EH (cell line): ENCODE data around the gene URGCP.
A peak's percentile ranks its signal among the peaks of the same experiment; 100 is the strongest.

Experiments used
- DNase-seq: peaks from one replicate; pipeline ENCODE4 v3.0.0-alpha.2; 2015; ENCODE audit warnings: low read depth

The URGCP gene, protein sequence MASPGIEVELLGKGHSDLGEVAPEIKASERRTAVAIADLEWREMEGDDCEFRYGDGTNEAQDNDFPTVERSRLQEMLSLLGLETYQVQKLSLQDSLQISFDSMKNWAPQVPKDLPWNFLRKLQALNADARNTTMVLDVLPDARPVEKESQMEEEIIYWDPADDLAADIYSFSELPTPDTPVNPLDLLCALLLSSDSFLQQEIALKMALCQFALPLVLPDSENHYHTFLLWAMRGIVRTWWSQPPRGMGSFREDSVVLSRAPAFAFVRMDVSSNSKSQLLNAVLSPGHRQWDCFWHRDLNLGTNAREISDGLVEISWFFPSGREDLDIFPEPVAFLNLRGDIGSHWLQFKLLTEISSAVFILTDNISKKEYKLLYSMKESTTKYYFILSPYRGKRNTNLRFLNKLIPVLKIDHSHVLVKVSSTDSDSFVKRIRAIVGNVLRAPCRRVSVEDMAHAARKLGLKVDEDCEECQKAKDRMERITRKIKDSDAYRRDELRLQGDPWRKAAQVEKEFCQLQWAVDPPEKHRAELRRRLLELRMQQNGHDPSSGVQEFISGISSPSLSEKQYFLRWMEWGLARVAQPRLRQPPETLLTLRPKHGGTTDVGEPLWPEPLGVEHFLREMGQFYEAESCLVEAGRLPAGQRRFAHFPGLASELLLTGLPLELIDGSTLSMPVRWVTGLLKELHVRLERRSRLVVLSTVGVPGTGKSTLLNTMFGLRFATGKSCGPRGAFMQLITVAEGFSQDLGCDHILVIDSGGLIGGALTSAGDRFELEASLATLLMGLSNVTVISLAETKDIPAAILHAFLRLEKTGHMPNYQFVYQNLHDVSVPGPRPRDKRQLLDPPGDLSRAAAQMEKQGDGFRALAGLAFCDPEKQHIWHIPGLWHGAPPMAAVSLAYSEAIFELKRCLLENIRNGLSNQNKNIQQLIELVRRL

DNA sequence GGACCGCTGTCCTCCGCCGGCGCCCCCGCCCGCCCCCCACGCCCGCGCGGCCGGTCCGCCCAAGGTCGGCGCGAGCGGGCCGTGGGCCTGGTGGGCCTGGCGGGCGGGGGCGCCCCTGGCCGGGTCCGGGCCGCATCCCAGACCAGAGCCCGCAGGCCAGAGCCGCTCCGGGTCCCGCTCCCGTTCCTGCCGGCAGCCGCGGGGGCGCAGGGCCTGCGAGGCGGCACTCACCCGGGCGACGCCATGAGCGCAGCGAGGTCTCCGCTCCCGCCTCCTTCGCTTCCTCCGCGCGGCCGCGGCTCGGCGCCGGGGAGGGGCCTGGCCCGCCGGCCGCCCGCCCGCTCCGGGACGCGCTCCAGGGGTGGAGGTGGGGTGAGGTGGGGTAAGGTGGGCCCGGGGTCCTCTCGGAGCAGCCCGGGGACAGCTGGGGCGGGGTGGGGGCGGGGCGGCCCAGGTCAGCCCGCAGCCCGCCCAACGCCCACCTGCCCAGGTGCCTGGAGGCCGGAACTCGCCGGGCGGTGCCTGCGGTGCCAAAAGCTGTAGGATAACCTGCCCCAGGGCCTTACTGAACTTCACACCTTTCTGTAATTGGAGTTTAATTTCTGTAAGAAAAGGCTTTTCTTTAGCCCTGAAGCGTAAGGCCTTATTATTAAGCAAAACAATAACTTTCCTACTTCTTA, at the start of gene URGCP:
TSS of gene URGCP (minus strand) at position 266 of the 680 bp plus-strand sequence. CDS start at position 245, 21 bp downstream.
- peak; percentile 53 for DNase-seq

DNA sequence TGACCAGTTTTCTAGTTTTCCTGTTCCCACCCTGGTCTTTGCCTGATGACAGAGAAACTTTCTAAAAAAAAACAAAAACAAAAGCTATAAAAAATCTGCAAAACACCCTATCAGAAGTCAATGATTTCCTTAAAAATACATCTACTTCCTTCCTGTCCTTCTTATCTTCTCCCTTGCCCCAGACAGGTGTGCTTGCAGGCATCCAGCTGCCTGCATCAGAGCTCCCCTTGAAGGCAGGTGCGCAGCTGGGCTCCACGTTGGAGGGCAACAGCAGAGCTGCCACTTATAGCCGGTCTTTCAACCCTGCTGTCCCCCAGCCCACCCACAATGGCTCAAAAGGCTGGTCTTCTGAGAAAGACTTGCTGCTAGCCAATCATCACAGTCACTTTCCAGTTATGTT, 49.6 kb upstream of the URGCP start:
- DNase-seq = no peak

DNA sequence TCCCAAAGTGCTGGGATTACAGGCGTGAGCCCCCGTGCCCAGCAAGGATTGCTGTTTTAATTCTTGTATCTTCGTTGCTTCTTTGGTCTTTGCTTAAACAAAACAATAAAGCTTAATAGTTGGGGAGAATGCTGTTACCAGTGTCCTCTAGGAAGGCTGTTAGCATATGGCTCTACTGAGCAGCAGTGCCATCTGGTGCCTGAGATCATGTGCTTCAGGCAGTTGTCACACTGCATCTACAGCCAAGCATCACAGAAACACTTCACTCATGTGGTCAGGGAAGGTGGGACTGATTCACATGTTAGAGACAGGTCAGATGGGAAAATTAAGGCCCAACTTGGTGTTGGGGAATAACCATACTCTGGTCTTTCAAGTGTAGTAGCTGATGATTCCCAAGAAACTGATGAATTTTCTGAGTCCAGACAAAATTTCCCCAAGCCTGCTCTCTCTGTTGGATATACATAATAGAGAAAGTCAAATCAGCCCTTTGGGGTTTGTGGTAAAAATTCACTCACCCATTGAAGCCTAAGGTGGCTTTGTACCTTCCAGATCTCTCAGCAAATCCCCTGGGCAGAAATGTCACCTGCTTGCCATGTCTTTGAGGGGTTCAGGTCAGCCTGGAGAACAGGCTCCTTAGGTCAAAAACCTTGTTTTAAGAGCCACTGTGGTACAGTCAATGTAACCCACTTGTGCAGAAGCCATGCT, 48.3 kb upstream of the URGCP start:
- peak; percentile 76 for DNase-seq

DNA sequence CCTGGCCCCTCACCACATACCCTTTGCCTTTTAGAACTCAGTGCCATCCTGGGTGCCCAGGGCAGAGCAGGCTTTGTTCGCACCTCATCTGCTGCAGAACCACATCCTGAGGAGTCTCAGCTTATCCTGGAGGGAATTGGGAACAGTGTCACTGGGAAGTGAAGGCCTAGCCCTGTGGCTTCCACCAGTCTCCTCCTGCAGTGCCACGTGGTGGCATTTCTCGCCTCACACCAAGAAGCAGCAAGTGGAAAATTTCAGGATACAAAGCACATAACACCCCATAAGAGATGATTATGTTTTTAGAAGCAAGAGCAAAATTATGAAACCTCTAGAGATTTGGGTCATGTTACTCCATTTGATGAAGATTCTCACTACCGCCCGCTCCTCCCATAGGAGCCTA, 46.7 kb upstream of the URGCP start:
- DNase-seq = no peak

DNA sequence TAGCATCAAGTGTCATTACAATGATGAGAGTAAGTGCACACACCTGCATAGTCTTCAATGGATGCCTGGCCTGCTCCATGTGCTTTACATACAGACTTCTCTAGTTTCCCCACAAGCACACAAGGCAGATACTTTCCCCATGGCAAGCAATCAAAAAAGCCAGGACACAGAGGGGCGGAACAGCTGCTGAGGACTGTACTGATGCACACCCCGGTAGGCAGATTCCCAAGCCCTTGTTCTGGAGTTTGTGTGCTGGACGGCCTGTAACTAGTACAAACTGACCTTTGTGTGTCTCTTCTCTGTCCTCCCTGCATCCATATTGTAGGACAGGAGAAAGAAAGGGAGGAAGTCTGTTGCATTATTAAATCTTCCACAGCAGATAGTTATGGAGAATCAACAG, 45.6 kb upstream of the URGCP start:
- DNase-seq = no peak

DNA sequence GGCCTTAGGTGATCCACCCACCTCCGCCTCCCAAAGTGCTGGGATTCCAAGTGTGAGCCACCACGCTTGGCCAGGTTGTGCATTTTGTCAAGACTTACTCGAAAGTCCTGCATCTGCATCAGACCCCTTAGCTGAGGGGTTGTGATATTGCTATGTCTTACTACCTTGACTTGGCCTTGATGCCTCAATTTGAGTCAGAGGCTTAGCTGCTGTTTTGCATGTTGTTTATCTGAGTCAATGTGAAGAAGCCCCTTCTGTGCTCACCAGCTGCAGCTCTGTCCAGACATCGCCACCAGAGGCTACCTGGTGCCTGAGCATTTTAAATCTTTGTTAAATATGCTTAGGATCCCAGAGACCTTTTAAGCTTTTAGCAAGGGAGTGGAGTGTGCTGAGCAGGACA, 37.9 kb upstream of the URGCP start:
- DNase-seq = no peak

DNA sequence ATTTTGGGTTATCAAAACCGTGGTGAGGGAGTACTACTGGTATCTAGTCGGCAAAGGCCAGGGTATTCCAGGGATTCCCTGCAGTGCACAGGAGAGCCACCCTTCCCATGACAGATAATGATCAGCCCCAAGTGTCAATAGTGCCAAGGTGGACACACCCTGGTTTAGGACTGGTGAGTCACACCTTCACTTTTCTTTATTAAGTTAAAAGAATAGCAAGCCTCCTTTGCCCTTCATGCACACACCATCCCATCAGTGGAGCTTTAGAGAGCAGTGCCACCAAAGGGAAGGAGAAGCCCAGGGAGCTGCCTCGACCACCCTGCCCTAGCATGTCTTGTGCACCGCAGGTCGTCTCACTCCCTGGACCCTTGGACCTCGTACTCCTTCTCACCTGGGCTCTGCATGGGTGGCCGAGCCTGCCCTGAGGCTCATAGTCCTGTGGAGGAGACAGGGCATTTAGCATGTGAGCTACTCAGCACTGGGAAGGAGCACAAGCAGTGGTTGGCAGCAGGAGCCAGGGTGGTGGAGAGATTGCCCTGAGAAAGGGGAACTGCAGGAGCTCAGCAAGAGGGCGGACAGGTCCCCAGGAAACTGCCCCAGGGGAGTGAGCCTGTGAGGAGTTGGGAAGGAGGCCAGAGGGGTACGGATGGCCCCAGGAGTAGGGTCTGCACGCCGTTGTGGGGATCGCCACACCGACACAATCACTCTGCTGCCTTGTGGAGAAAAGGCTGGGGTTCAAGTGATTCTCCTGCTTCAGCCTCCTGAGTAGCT, 37.2 kb upstream of the URGCP start:
- no peak for DNase-seq

DNA sequence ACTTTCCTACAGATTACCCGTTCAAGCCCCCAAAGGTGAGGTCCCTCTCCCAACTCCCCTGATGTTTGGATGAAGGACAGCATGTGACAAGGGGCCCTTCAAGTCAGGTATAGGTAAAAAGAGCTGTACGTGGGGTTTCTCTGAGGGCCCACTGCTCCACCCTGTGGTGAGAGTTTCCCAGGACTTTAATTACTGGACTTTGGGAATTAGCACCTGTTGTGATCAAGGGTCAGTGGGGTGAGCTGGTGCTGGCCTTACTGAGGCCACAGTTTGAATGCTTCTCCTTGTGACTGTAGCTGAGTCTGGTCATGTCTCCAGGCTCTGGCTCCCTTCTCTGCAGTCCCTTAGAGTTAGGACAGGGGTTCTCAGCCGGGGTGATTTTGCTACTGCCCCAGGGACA, 36.6 kb upstream of the URGCP start:
- no peak for DNase-seq

DNA sequence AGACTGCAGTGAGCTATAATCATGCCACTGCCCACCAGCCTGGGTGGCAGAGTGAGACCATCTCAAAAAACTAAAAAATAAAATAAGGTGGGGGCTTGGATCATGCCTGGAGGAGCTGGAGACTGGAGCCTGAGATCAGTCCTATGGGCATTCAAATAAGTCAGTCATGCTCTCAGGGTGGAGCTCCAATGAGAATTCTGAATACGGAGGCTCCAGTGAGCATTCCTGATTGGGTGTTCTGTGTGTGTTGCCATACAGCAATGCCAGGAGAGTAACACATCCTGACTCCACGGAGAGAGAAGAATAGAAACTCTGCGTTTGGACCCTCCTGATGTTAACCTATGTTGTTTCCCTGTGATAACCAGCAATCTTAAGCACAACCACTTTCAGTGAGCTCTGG, 35.9 kb upstream of the URGCP start:
- no peak for DNase-seq

DNA sequence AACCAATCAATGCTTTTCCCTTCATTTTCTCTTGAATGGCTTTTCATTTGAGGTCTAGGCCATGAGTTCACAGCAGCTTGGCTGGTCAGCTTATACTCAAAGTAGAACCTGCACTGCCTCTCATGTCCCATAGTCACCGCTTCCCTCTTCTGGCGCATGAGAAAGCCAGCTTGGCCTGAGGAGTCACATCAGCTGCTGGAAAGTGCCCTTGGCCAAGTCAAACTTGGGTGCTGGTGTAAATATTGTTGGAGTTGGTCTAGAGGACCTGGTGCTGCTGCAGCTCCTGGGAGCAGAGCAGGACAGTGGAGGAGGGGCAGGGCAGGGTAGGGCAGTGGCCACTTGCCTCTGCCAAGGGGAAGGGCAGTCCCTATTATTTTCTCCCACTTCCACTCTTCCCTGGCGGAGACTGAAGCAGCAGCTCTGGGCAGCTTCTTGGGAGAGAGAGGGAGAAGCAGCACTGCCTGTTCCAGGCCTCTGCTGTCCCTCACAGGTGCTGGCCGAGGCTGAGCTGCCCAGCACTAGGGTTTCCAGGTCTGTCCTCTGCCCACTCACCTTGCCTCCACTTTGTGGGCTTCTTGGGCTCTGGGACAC, 32.6 kb upstream of the URGCP start:
- no peak for DNase-seq

DNA sequence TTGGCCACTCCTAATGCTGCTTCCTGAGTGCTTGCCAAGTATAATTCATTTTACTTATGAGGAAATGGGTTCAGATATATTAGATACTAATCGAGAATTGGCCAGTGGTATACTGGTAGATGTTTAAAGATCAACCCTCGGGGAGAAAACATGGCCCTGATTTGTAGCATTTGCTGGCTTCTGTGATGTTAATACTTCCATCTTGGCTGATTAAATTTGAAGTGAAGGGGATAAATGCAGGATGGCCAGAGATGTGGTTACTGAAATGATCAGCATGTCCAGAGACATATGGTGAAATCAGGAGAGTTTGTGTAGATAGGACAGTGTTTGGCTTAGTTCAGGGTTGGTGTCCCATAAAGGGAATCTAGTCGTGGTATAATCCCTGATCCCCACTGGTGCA, 31.0 kb upstream of the URGCP start:
- DNase-seq = no peak

DNA sequence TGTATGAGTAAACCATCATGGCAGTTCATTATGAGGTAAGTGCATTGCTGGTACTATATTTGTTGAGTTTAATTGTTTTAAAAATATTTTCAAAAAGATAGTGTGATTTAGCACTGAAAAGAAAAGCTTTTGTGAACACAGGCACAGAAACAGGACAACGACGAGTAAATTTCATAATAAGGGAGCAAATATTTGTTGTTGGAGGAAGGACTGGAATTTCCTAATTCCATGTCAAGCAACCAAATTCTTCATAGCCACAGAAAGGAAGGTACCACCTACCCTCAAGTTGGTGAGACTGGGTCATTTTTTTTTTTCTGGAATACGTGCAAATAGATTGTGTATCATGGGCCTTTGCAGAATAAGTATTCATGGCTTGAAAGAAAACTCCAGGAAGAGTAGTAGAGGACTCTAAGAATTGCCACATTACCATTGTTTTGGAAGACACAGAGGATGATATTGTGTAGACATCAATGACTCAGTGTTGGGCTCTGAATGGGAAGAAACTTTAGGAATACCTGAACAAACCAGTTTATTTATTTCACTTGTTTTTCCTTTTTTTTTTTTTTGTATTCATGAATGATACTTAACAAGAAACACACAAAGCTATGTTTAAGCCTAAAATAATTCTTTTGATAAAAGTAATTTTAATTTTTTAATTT, 27.6 kb upstream of the URGCP start:
- no peak for DNase-seq

DNA sequence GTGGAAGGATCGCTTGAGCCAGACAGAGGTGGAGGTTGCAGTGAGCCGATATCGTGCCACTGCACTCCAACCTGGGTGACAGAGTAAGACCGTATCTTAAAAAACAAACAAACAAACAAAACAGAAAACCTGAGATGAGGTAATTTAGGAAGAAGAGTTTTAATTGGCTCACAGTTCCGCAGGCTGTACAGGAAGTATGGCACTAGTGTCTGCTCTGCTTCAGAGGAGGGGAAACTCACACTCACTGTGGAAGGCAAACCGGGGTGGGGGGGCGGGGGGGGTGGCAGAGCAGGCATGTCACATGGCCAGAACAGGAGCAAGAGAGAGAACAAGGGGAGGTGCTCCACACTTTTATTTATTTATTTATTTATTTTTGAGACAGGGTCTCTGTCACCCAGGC, 24.9 kb upstream of the URGCP start:
- DNase-seq = no peak

DNA sequence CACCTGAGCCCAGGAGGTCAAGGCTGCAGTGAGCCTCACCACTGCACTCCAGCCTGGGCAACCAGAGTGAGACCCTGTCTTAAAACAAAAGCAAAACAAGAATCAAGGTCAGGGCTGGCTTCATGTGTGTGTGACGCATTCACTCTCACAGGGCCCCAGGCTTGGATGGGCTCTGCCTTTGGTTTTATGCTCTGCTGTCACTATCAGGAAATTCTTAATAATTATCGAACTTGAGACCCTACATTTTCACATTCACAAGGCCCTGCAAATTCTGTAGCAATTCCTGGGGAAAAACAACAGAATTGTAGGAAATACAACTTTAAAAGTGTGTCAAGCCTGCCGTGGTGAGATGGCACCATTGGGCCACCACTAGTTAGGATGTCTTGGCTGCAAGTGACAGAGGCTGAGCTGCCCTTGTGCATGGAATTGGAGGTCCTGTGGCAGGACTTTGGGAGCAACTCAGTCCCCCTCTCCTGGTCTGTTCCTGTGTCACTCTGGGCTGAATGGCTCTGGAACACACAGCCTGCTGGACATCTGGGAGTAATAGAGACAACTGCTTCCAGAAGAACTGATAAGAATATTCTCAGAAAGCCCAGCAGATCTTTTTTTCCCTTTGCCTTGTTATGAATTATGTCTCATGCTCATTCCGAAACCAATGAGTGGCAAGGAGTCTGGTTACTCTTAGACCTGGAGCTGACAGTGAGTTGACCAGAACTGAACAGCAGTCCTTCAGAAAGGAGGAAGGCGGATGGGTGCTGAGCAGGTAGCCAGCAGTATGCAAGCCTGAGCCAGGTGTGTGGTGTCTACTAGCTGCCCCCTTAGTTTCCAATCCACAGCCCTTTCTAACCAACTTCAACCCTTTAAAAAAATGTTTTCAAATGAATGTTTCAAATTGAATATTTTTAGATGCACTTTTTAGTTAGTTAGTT, 23.4 kb upstream of the URGCP start:
- no peak for DNase-seq

DNA sequence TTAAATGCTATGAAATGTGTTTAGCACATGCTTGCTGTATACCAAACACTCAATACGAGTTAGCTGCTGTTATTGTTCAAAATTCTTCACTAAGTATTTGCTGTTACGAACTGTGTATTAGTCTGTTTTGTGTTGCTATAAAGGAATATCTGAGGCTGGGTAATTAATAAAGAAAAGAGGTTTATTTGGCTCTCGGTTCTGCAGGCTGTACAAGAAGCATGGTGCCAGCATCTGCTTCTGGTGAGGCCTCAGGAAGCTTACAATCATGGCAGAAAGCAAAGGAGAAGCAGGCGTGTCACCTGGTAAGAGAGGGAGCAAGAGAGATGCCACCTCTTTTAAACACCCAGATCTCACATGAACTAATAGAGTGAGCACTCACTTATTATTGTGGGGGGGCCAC, 21.4 kb upstream of the URGCP start:
- DNase-seq = no peak

DNA sequence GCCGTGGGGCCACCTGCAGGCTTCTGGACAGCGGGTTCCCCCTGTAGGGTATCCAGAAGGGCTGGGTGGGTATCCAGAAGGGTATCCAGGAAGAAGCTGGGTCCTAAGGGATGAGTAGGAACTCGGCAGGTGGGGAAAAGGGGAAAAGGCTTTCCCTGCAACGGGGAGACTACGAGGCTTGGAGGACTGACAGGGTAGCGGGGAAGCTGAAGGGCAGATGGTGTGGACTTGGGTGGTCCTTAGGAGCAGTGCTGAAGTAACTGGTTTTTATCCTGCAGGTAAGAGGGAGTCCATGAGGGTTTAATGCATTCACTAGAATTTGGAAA, 20.4 kb upstream of the URGCP start:
- DNase-seq = no peak

DNA sequence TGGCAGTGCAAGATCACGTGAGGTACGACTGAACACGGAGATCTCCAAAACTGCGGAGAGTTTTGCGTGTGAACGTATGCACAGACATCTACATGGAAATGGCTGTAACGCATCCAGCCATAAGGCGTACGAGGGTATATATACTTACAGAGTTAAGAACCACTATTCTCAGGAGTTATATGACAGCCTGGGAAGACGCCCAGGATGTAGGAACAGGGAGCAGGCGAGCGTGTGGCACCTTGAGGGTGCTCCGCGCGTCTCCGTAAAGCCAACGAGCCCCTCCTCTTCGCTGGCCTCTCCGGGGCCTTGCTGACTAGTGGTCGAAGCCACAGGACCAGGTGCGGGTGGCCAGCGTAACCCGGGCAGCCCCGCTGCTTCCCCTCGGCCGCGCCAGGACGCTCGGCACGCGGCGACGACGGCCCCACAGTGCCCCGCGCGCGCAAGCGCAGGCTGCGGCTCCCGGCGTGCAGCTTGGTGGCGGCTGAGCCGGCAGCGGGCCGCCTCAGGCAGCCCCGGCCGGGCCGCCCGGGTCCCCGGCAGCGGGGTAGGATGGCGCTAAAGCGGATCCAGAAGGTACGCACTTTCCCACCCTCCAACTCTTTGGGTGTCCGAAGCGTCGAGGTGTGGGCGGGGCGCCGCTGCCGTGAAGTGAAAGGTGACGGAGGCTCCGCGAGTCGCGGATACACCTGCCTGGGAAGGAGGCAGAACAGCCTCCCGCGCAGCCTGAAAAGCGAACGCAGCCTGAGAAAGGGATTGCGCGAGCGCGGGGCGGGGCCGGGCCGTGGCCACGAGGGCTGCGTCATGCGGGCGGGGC, 19.8 kb upstream of the URGCP start, which contains the start of gene UBE2D4:
TSS of gene UBE2D4 (plus strand) at position 453 of the 814 bp plus-strand sequence. CDS start at position 550, 97 bp downstream.
- DNase-seq = peak; percentile 69

DNA sequence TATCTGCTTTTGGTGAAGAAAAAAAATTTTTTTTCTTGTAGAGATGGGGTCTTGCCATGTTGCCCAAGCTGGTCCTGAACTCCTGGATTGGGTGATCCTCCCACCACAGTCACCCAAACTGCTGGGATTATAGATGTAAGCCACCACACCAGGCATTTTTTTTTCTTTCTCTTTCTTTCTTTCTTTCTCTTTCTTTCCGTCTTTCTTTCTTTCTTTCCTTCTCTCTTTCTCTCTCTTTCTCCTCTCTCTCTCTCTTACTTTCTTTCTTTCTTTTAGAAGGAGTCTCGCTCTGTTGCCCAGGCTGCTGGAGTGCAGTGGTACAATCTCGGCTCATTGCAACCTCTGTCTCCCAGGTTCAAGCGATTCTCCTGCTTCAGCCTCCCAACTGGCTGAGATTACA, 16.3 kb upstream of the URGCP start:
- no peak for DNase-seq
